ENCODE measurements around the gene CD109.

DNA sequence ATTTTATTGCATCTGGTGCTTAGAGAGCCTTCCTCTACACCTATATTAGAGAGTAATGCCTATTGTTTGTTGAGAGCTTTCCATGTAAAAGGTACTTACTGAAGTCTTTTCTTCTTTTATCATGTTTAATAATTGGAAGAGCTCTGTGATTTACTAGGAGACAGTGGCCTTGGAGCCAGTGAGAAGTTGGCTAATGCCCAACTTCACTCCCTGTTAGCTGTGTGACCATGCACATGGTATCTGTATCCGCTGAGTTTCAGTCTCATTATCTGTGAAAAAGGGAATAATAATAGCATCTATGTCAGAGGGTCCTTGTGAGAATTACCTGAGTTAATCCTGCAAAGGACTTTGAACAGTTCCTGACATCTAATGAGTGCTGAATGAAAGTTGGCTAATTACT, 105.0 kb downstream of the CD109 start:
- TF ChIP-seq EZH2 (IDR thresholded peaks at IDR 0.05) (no peak), POLR2AphosphoS5 (IDR thresholded peaks at IDR 0.05; ENCODE audit: borderline replicate concordance, low read depth, low read length) (no peak)

Data from SK-N-MC (cell line).